Psoas muscle (tissue), 8 donors: ENCODE results near the gene LARP7. TPM values are rescaled to one million over a fixed set of nuclear protein-coding genes. Genes with fewer than 3 reads are reported as not detected.
"Not testable (repeated sequence)": the region's sequence is repeated elsewhere in the genome, so short reads cannot be mapped to it uniquely, and the experiment has no call there.

Experiments
- ATAC-seq, 4 donors: fragments of 200-7000 bp; cut with Tn5 transposase; one replicate each; pipeline ENCODE4 v1.9.1; 2020; ENCODE audit warnings: moderate library complexity in 3 of 4, mild to moderate bottlenecking in 2 of 4
- DNase-seq, 2 donors: peaks; one replicate each; pipeline ENCODE4 v3.0.0-alpha.2; 2020
- H3K27ac ChIP-seq: fragments of 200-600 bp; one replicate; pipeline ENCODE4 v1.8.0; 2022
- H3K27me3 ChIP-seq, 3 donors: fragments of 200-600 bp in 1 of 3; one replicate each; pipeline versions ENCODE4 v1.6.1 to v1.8.0; 2013 to 2022; ENCODE audit warnings: low read length in 2 of 3, mild to moderate bottlenecking in 2 of 3, moderate library complexity in 1 of 3; ENCODE audit not compliant: insufficient read depth in 3 of 3
- H3K36me3 ChIP-seq, 2 donors: fragments of 200-600 bp in 1 of 2; one replicate each; pipeline versions ENCODE4 v1.6.1 to v1.8.0; 2013 to 2022; ENCODE audit warnings: low read depth in 1 of 2, mild to moderate bottlenecking in 1 of 2, moderate library complexity in 1 of 2; ENCODE audit not compliant: insufficient read depth in 1 of 2
- H3K4me1 ChIP-seq: fragments of 200-600 bp; one replicate; pipeline ENCODE4 v1.8.0; 2022
- H3K4me3 ChIP-seq: fragments of 200-600 bp; one replicate; pipeline ENCODE4 v1.8.0; 2022; ENCODE audit warnings: mild to moderate bottlenecking
- H3K9me3 ChIP-seq: fragments of 200-600 bp; one replicate; pipeline ENCODE4 v1.8.0; 2022
- WGBS, 3 donors: extraction: QIAGEN DNeasy Blood & Tissue Kit; methylation state at CpG; one replicate each; pipeline versions ENCODE4 v1.1.6 to v1.1.7; 2013; 5-methylcytosine and 5-hydroxymethylcytosine counted together
- intact Hi-C, 2 donors: fragments of 100-400 bp; cut with DNase I; formaldehyde crosslinking; loops; one replicate each; pipeline versions ENCODE4 v1.11.0 to v1.14.2; 2022
- polyA plus RNA-seq, 3 donors: library from polyadenylated mRNA; stranded (reverse); fragments of 200-250 nt; gene quantifications; one replicate each; pipeline ENCODE4 v1.2.3, GENCODE V29; 2013
- total RNA-seq, 4 donors: library from RNA; stranded (reverse); fragmentation: NEBNext Ultra II Directional in 2 of 4; extraction: Animal tissue kit (Norgen Biotek cat#: 25700) in 2 of 4; gene quantifications; one replicate each; pipeline versions ENCODE4 v1.2.1 to v1.2.4, GENCODE V29; 2021 to 2023
- TF ChIP-seq, protein P1 (sequence below): fragments of 200-600 bp; IDR thresholded peaks from one replicate; pipeline ENCODE4 v1.8.0; 2022; ENCODE audit warnings: antibody characterized with exemption
- donor health status: healthy with polysubstance abuse.
- donor health status: DM: no; HTN: no; CAD: no; lungs with moderate emphysema.
- donor health status: Bipolar disorder and iron deficiency.
- donor health status: healthy.
- donor health status: DM: yes; HTN: yes; CAD: no.
- donor health status: DM: no; HTN: no; CAD: no.
- donor health status: DM: no; HTN: no; CAD: no.
- donor health status: DM: yes; HTN: yes; CAD: no.

The LARP7 gene
- total and polyA plus RNA-seq, 7 donors = 25.7 to 45.5 (median 32.9) TPM

DNA sequence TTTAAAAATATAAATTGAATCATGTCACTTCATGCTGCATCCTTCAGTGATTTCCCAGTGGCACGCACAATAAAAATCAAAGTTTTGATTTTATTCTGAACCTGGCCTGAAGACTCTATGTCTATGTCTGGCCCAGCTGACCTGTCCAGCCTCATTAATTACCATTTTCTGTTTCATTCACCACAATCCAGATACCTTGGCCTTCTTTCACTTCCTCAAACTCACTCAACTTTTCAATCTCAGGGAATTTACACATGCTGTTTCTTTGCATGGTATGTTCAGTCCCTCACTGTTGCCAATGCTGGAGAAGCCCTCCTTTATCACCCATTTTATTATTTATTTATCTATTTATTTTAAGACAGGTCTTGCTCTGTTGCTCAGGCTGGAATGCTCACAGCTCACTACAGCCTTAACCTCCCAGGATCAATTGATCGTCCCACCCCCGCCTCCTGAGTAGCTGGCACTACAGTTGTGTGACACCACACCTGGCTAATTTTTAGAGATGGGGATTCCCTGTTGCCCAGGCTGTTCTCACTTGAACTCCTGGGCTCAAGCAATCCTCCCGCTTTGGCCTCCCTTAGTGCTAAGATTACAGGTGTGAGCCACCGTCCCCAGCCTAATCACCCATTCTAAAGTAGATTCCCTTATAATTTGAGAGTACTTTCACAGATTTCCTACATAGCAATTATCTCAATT is 43.4 kb upstream of the LARP7 start:
- TF ChIP-seq, protein P1, sequence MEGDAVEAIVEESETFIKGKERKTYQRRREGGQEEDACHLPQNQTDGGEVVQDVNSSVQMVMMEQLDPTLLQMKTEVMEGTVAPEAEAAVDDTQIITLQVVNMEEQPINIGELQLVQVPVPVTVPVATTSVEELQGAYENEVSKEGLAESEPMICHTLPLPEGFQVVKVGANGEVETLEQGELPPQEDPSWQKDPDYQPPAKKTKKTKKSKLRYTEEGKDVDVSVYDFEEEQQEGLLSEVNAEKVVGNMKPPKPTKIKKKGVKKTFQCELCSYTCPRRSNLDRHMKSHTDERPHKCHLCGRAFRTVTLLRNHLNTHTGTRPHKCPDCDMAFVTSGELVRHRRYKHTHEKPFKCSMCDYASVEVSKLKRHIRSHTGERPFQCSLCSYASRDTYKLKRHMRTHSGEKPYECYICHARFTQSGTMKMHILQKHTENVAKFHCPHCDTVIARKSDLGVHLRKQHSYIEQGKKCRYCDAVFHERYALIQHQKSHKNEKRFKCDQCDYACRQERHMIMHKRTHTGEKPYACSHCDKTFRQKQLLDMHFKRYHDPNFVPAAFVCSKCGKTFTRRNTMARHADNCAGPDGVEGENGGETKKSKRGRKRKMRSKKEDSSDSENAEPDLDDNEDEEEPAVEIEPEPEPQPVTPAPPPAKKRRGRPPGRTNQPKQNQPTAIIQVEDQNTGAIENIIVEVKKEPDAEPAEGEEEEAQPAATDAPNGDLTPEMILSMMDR = no peak
- no peaks in the 10 kb centered on the region for H3K27me3 ChIP-seq
- H3K9me3 ChIP-seq = no peaks in the 10 kb centered on the region
- WGBS, 3 donors = 88 to 99% (median 95%) methylated on average over 5 of the region's 5 CpGs
- DNase-seq (no peak), ATAC-seq (no peak)
- no peaks in the 10 kb centered on the region for H3K36me3 ChIP-seq
- H3K4me3 ChIP-seq = no peak overlapping the region
- H3K4me1 ChIP-seq = no peaks in the 10 kb centered on the region
- H3K27ac ChIP-seq = no peak overlapping the region
- intact Hi-C loops = no loop called here

- no peaks in the 10 kb centered on the region for H3K4me1 ChIP-seq
- DNase-seq = no peak
- H3K4me3 ChIP-seq = no peak overlapping the region
- no peak for ATAC-seq
- H3K27me3 ChIP-seq = no peaks in the 10 kb centered on the region
- H3K27ac ChIP-seq = no peak overlapping the region
- 85 to 93% (median 92%) methylated on average over 1 of the region's 1 CpG for WGBS, 3 donors
- intact Hi-C loops = no loop called here
- H3K9me3 ChIP-seq = no peaks in the 10 kb centered on the region
- TF ChIP-seq, protein P1 = no peak
- no peaks in the 10 kb centered on the region for H3K36me3 ChIP-seq
These were observed 42.0 kb upstream of the LARP7 start for GRCh38 chr4:112594993-112595392.

- no peaks in the 10 kb centered on the region for H3K4me1 ChIP-seq
- peak in 3 of 4 donors; percentile 51 to 64 (median 59) for ATAC-seq
- no peak overlapping the region for H3K4me3 ChIP-seq
- no peaks in the 10 kb centered on the region for H3K27me3 ChIP-seq
- H3K36me3 ChIP-seq = peaks cover 0 to 27% of the 10 kb centered on the region in 2 donors
- TF ChIP-seq, protein P1 = peak; percentile 52
- H3K9me3 ChIP-seq = no peaks in the 10 kb centered on the region
- DNase-seq = no peak
- no peak overlapping the region for H3K27ac ChIP-seq
- intact Hi-C loops = loop anchor here (5.0 to 10.0 kb wide), 2 partner anchors 277 to 280 kb away; no protein-coding TSS in a partner anchor
These were observed 32.4 kb upstream of the LARP7 start for GRCh38 chr4:112604589-112604988.

GRCh38 chr4:112612814-112613213 is 24.1 kb upstream of the LARP7 start:
- peaks cover 0 to 24% of the 10 kb centered on the region in 2 donors for H3K36me3 ChIP-seq
- H3K9me3 ChIP-seq, intact Hi-C loops, DNase-seq, H3K27me3 ChIP-seq, H3K4me3 ChIP-seq, H3K4me1 ChIP-seq, H3K27ac ChIP-seq, ATAC-seq: not testable (repeated sequence)
- WGBS, 3 donors = 63 to 65% (median 64%) methylated on average over 2 of the region's 2 CpGs

GRCh38 chr4:112616984-112617383 is 20.0 kb upstream of the LARP7 start:
- H3K27me3 ChIP-seq = no peaks in the 10 kb centered on the region
- no peaks in the 10 kb centered on the region for H3K9me3 ChIP-seq
- H3K4me3 ChIP-seq = no peak overlapping the region
- TF ChIP-seq, protein P1 = no peak
- H3K36me3 ChIP-seq = peaks cover 0 to 32% of the 10 kb centered on the region in 2 donors
- 93 to 97% (median 95%) methylated on average over 2 of the region's 2 CpGs for WGBS, 3 donors
- intact Hi-C loops = no loop called here
- no peaks in the 10 kb centered on the region for H3K4me1 ChIP-seq
- no peak overlapping the region for H3K27ac ChIP-seq
- ATAC-seq = no peak
- DNase-seq = no peak
